ENCODE results near the gene ALDOA. TPM values are rescaled to one million over a fixed set of nuclear protein-coding genes. Genes with fewer than 3 reads are reported as not detected.
"Not testable (repeated sequence)": the region's sequence is repeated elsewhere in the genome, so short reads cannot be mapped to it uniquely, and the experiment has no call there.

Gene ALDOA
- total RNA-seq, 8 experiments from 2014 or later: 475 to 1,633 (median 1,146) TPM

- peak overlapping the region; percentile 17 to 56 (median 46) for H3K4me3 ChIP-seq
- WGBS, 10 experiments: 71 to 100% (median 90%) methylated on average over 1 to 13 of the region's 18 CpGs; no CpG with 5 or more reads in 2 of the 10 experiments
- ATAC-seq (replicated peaks in 6 of 8): no peak
- in situ Hi-C loops (cut with MboI; ENCODE audit: low pct_unique_long_range_greater_than_20kb in 2 of 9, low sequenced_read_pairs in 9 of 9, unreplicated experiment in 9 of 9): loop anchor here in 2 of 9 experiments (25.0 kb wide), 2 partner anchors 315 to 540 kb away; partner anchors contain the start of gene ZNF771 (in 2 of the 2)
- H3K4me1 ChIP-seq (replicated peaks in 1 of 2): peaks cover 22 to 25% of the 10 kb centered on the region in 2 donors
- H3K27ac ChIP-seq: peak overlapping the region; percentile 82 to 83
Observed at GRCh38 chr16:30096862-30097563, 31.5 kb downstream of the ALDOA start.

DNA sequence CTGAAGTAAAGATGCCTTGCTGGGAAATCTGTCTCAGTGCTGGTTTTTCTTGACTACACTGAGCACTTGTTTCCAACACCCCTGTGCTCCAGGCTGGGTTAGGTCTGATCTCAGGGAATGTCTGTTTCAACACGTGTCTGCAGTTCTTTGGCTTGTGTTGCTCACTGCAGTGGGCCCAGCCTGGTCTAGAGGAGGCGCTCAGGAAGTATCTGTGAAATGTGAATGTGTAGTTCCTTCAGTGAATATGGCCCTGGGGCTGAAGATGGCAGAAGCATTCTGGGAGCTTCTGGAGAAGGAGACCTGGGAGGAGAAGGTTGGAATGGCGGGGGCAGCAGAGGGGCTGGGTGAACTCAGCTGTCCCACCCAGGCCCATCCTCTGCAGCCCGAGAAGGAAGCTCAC is 38.5 kb downstream of the ALDOA start:
- Histone ChIP-seq H3K4me3 (no peak overlapping the region), H3K27ac (no peak overlapping the region), H3K4me1 (replicated peaks in 1 of 2) (no peaks in the 10 kb centered on the region)
- no peak for ATAC-seq (replicated peaks in 6 of 8)
- in situ Hi-C loops (cut with MboI; ENCODE audit: low pct_unique_long_range_greater_than_20kb in 2 of 9, low sequenced_read_pairs in 9 of 9, unreplicated experiment in 9 of 9): loop anchor here in 1 of 9 experiments (25.0 kb wide), 1 partner anchor 308 kb away; the partner anchor contains the start of gene ZNF771
- 20 to 100% (median 80%) methylated on average over 1 to 4 of the region's 4 CpGs; no CpG with 5 or more reads in 6 of the 10 experiments for WGBS, 10 experiments

DNA sequence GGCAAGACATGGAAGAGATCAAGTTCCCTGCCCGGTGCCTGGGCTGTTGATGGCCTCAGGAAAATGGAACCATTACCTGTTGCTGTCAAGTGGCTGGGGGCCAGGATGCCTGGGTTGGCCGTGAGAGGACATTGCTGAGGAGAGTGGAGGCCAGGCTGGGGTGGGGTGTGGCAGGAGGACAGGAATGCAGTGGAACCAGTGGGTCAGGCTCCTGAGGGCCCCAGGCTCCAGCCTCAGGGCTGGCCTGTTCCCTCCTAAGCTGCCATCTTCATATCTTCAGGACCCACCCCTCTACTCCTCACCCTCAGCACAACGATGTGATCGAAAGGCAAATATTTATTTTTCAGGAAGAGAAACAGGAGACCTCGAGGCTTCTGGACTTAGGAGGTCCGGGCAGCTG is 38.9 kb downstream of the ALDOA start:
- H3K4me3 ChIP-seq: no peak overlapping the region
- in situ Hi-C loops (cut with MboI; ENCODE audit: low pct_unique_long_range_greater_than_20kb in 2 of 9, low sequenced_read_pairs in 9 of 9, unreplicated experiment in 9 of 9): loop anchor here in 1 of 9 experiments (25.0 kb wide), 1 partner anchor 308 kb away; the partner anchor contains the start of gene ZNF771
- H3K4me1 ChIP-seq (replicated peaks in 1 of 2): no peaks in the 10 kb centered on the region
- WGBS, 10 experiments: 20 to 100% (median 67%) methylated on average over 1 to 3 of the region's 6 CpGs; no CpG with 5 or more reads in 3 of the 10 experiments
- ATAC-seq (replicated peaks in 6 of 8): no peak
- H3K27ac ChIP-seq: no peak overlapping the region

DNA sequence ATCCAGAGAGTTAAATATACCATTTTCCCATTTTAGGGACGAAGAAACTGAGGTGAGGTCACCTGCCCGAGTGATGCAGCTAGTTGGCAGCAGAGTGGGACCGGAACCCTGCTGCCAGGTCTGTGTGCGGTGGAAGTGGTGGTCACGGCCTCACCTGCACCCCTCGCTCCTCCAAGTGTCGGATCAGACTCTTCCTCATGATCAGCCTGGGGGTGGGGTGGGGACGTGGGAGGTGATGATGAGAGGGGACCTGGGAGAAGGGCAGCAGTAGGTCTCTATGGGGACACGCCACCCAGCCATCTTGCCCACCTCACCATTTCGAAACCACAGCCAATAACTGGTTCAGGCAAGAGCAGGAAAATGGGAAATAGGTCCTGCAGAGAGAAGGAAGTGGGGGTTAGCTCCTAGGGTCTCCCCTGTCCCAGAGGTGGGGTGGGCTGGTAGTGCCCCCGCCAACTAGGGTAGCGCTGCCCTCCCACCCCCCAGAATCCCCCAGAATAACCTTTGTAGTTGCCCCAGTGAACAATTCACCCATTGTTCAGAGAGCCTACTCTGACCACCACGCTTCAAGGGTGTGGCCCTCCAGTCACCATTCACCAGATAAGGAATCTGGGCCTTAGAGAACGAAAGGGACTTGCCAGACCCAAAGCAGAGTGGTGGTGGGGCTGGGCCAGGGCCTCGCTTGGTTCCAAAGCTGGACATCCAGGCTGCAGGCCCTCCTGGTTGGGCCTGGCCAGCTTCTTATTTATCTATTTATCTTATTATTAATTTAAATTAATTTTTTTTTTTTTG is 42.7 kb downstream of the ALDOA start:
- ATAC-seq (replicated peaks in 6 of 8): no peak
- 80 to 100% (median 83%) methylated on average over 1 to 4 of the region's 15 CpGs; no CpG with 5 or more reads in 5 of the 10 experiments for WGBS, 10 experiments
- in situ Hi-C loops (cut with MboI; ENCODE audit: low pct_unique_long_range_greater_than_20kb in 2 of 9, low sequenced_read_pairs in 9 of 9, unreplicated experiment in 9 of 9): loop anchor here in 1 of 9 experiments (25.0 kb wide), 1 partner anchor 304 kb away; the partner anchor contains the start of gene ZNF771
- Histone ChIP-seq H3K4me3 (no peak overlapping the region), H3K4me1 (replicated peaks in 1 of 2) (peaks cover 0 to 5% of the 10 kb centered on the region in 2 donors), H3K27ac (no peak overlapping the region)

DNA sequence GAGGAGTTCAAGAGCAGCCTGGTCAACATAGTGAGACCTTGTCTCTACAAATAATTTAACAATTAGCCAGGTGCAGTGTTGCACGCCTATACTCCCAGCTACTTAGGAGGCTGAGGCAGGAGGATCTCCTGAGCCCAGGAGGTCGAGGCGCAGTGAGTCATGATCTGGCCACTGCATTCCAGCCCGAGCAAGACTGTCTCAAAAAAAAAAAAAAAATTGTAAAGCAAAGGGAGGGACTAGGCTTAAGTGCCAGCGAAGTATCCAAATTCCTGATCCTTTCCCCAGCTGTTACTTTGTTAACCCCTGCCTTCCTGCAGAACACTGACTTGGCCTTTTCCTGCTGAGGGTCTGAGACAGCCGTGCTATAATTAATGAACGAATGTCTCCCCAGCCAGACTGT is 45.1 kb downstream of the ALDOA start:
- ATAC-seq (replicated peaks in 6 of 8): no peak
- in situ Hi-C loops (cut with MboI; ENCODE audit: low pct_unique_long_range_greater_than_20kb in 2 of 9, low sequenced_read_pairs in 9 of 9, unreplicated experiment in 9 of 9): loop anchor here in 1 of 9 experiments (25.0 kb wide), 1 partner anchor 302 kb away; the partner anchor contains the start of gene ZNF771
- H3K27ac ChIP-seq: no peak overlapping the region
- H3K4me3 ChIP-seq: no peak overlapping the region
- H3K4me1 ChIP-seq (replicated peaks in 1 of 2): peaks cover 0 to 8% of the 10 kb centered on the region in 2 donors
- WGBS, 10 experiments: 0 to 73% (median 54%) methylated on average over 1 to 6 of the region's 7 CpGs; no CpG with 5 or more reads in 2 of the 10 experiments

DNA sequence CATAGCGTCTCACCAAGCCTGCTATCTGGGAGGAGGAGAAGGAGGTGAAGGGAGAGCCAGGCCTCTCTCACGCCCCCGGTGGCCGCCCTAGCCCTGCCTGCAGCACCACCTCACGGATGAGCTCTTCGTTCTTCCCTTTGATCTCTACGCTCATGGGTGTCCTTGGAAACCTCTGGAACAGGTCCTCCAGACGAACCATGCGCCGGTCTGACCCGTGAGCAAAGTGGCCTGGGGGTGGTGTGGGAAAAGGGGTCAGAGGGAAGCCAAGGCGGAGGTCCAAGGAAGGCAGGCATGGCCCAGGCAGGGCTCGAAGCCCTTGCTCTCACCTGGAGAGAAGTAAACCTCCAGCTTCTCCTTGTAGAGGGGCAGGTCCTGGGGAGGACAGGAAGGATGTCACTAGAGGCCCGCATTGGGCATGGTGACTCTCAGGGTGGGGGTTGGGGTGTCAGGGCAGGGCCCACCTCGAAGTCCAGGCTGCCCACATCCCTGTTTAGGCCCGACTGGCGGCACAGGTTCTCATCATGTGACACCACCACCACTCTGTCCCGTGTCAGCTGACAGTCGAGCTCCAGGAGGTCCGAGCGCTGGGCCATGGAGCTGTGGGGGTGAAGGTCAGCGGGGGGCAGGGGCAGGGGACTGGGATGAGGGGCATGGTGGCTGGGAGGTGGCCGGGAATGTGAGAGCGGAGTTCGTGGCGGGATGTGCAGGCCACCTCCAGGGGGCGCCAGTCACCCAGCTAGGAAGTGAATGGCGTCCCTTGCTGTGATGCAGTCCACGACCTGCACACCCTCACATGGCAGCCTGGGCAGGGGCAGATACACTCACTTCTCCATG is 46.9 kb downstream of the ALDOA start:
- peak overlapping the region in 1 of 2 donors; percentile 28 for H3K27ac ChIP-seq
- H3K4me3 ChIP-seq: no peak overlapping the region
- peaks cover 0 to 8% of the 10 kb centered on the region in 2 donors for H3K4me1 ChIP-seq (replicated peaks in 1 of 2)
- in situ Hi-C loops (cut with MboI; ENCODE audit: low pct_unique_long_range_greater_than_20kb in 2 of 9, low sequenced_read_pairs in 9 of 9, unreplicated experiment in 9 of 9): loop anchor here in 1 of 9 experiments (25.0 kb wide), 1 partner anchor 300 kb away; the partner anchor contains the start of gene ZNF771
- peak in 7 of 8 experiments; percentile 5 to 78 (median 20) for ATAC-seq (replicated peaks in 6 of 8)
- 80 to 100% (median 93%) methylated on average over 1 to 3 of the region's 29 CpGs; no CpG with 5 or more reads in 6 of the 10 experiments for WGBS, 10 experiments

DNA sequence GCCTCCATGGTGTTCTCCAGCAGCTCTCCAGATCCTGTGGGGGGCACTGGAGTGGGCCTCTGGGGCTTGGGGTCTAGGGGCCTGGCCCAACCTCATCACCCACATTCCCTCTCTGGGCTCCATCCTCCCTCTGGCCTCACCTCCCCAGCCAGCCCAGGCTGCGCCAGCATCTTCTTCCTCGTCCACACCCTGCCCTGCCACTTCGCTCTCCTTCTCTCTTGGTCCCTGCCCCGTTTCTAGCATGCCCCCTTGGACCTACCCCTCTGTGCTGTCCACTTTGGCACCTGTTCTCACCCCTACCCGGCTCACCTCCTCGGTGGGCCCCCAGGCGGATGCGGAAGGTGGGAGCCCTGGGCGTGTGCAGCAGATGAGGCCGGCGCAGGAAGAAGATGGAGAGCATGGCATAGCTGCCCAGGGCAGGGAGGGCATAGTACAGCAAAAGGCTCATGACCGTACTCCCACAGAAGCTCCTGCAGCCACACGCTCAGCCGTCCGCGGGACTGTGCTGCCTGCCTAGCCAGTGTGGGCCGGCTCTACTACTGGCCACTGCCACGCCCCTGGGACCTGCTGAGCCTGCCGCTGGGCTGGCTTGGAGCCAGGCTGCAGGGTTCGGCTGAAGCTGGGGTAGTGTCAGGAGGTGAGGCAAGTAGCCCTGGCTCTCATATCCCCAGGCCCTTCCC is 47.6 kb downstream of the ALDOA start, which contains the start of gene GDPD3:
Gene GDPD3 (minus strand): TSS at position 507 of the 680 bp plus-strand sequence. CDS start 59 bp downstream, at position 448.
- WGBS, 10 experiments: 47 to 62% (median 48%) methylated on average over 5 to 11 of the region's 20 CpGs; no CpG with 5 or more reads in 7 of the 10 experiments
- in situ Hi-C loops (cut with MboI; ENCODE audit: low pct_unique_long_range_greater_than_20kb in 2 of 9, low sequenced_read_pairs in 9 of 9, unreplicated experiment in 9 of 9): loop anchor here in 1 of 9 experiments (25.0 kb wide), 1 partner anchor 299 kb away; the partner anchor contains the start of gene ZNF771
- ATAC-seq (replicated peaks in 6 of 8): peak; percentile 30 to 93 (median 86)
- peaks cover 0 to 8% of the 10 kb centered on the region in 2 donors for H3K4me1 ChIP-seq (replicated peaks in 1 of 2)
- peak within 1 kb of the TSS in 1 of 2 donors; percentile 36 for H3K27ac ChIP-seq
- H3K4me3 ChIP-seq: no peak within 1 kb of the TSS

GRCh38 chr16:30113711-30114333 is 48.3 kb downstream of the ALDOA start:
- 87 to 100% (median 90%) methylated on average over 1 to 7 of the region's 20 CpGs; no CpG with 5 or more reads in 7 of the 10 experiments for WGBS, 10 experiments
- Histone ChIP-seq H3K27ac (peak overlapping the region in 1 of 2 donors; percentile 36), H3K4me1 (replicated peaks in 1 of 2) (peaks cover 0 to 8% of the 10 kb centered on the region in 2 donors), H3K4me3 (no peak overlapping the region)
- ATAC-seq (replicated peaks in 6 of 8): peak in 3 of 8 experiments; percentile 11 to 16 (median 11)
- in situ Hi-C loops (cut with MboI; ENCODE audit: low pct_unique_long_range_greater_than_20kb in 2 of 9, low sequenced_read_pairs in 9 of 9, unreplicated experiment in 9 of 9): loop anchor here in 1 of 9 experiments (25.0 kb wide), 1 partner anchor 298 kb away; the partner anchor contains the start of gene ZNF771

GRCh38 chr16:30114411-30114810 is 48.9 kb downstream of the ALDOA start:
- Histone ChIP-seq H3K27ac (no peak overlapping the region), H3K4me3 (no peak overlapping the region), H3K4me1 (replicated peaks in 1 of 2) (peaks cover 0 to 8% of the 10 kb centered on the region in 2 donors)
- ATAC-seq (replicated peaks in 6 of 8): no peak
- 60 to 92% (median 91%) methylated on average over 1 to 4 of the region's 11 CpGs; no CpG with 5 or more reads in 7 of the 10 experiments for WGBS, 10 experiments
- in situ Hi-C loops (cut with MboI; ENCODE audit: low pct_unique_long_range_greater_than_20kb in 2 of 9, low sequenced_read_pairs in 9 of 9, unreplicated experiment in 9 of 9): loop anchor here in 1 of 9 experiments (25.0 kb wide), 1 partner anchor 298 kb away; the partner anchor contains the start of gene ZNF771

- 88 to 100% (median 100%) methylated on average over 1 to 6 of the region's 7 CpGs; no CpG with 5 or more reads in 3 of the 10 experiments for WGBS, 10 experiments
- H3K27ac ChIP-seq; H3K4me3 ChIP-seq; ATAC-seq (replicated peaks in 6 of 8); H3K4me1 ChIP-seq (replicated peaks in 1 of 2): not testable (repeated sequence)
- in situ Hi-C loops (cut with MboI; ENCODE audit: low pct_unique_long_range_greater_than_20kb in 2 of 9, low sequenced_read_pairs in 9 of 9, unreplicated experiment in 9 of 9): loop anchor here in 1 of 9 experiments (25.0 kb wide), 1 partner anchor 297 kb away; the partner anchor contains the start of gene ZNF771
Observed at GRCh38 chr16:30114833-30115232, 49.3 kb downstream of the ALDOA start.

DNA sequence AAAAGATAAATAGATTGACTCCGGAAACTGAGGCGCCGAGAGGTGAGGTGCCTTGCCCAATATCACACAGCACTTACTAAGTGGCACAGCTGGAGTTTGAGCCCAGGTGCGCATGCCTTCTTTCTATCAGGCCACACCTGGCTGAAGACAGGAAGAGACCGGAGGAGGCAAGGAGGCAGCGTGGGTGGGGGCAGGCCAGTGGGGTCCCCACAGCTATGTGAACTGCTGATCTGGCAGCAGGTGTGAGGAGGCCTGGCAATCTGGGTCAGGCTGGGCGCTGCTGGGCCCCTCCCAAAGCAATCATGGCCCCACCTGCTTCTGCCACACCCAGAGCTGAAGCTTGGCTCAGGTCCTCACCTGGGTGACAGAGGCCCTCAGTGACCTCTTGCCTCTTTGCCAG is 49.7 kb downstream of the ALDOA start:
- in situ Hi-C loops (cut with MboI; ENCODE audit: low pct_unique_long_range_greater_than_20kb in 2 of 9, low sequenced_read_pairs in 9 of 9, unreplicated experiment in 9 of 9): loop anchor here in 1 of 9 experiments (25.0 kb wide), 1 partner anchor 297 kb away; the partner anchor contains the start of gene ZNF771

More for the DNA sequence above, 49.7 kb downstream of the ALDOA start:
- peaks cover 0 to 8% of the 10 kb centered on the region in 2 donors for H3K4me1 ChIP-seq (replicated peaks in 1 of 2)
- H3K27ac ChIP-seq: no peak overlapping the region
- no peak overlapping the region for H3K4me3 ChIP-seq
- no peak for ATAC-seq (replicated peaks in 6 of 8)
- WGBS, 10 experiments: 90 to 100% (median 94%) methylated on average over 2 to 6 of the region's 7 CpGs; no CpG with 5 or more reads in 6 of the 10 experiments

Data from motor neuron (in vitro differentiated cells).